Measurements from ENCODE around the gene ASXL1.

DNA sequence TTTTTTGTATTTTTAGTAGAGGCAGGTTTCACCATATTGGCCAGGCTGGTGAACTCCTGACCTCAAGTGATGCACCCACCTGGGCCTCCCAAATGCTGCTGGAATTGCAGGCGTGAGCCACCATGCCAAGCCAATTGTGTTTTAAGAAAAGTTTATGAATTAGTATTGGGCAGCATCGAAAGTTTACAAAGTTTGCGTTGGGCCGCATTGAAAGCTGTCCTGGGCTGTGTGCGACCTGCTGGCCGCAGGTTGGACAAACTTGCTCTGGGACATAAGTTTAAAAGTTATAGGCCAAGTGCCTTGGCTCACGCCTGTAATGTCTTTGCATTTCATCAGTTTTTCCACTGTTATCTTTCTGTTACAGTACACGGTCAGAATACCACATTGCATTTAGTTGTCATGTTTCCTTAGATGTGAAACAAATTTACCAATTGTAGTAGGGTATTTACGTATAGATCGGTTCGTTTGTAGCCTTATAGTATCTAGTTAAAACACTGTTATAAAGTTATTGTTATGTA is 39.5 kb downstream of the ASXL1 start:
- TF ChIP-seq, protein P1, sequence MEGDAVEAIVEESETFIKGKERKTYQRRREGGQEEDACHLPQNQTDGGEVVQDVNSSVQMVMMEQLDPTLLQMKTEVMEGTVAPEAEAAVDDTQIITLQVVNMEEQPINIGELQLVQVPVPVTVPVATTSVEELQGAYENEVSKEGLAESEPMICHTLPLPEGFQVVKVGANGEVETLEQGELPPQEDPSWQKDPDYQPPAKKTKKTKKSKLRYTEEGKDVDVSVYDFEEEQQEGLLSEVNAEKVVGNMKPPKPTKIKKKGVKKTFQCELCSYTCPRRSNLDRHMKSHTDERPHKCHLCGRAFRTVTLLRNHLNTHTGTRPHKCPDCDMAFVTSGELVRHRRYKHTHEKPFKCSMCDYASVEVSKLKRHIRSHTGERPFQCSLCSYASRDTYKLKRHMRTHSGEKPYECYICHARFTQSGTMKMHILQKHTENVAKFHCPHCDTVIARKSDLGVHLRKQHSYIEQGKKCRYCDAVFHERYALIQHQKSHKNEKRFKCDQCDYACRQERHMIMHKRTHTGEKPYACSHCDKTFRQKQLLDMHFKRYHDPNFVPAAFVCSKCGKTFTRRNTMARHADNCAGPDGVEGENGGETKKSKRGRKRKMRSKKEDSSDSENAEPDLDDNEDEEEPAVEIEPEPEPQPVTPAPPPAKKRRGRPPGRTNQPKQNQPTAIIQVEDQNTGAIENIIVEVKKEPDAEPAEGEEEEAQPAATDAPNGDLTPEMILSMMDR (IDR thresholded peaks at IDR 0.05) = no peak
- no peak for TF ChIP-seq POLR2A (IDR thresholded peaks at IDR 0.05)
